ENCODE measurements around the gene PTPRG. TPM values are rescaled to one million over a fixed set of nuclear protein-coding genes. Genes with fewer than 3 reads are reported as not detected.

Gene PTPRG
- total RNA-seq, 1 donor from 2014 or later: 80.7 TPM

GRCh38 chr3:61940236-61940635, 378.9 kb downstream of the PTPRG start:
- DNase-seq (ENCODE audit: low spot score): no peak
- no peaks in the 10 kb centered on the region for H3K9me3 Mint-ChIP-seq (ENCODE audit: unreplicated experiment)
- no peak overlapping the region for H3K27ac Mint-ChIP-seq (ENCODE audit: unreplicated experiment)
- H3K4me1 Mint-ChIP-seq (ENCODE audit: unreplicated experiment): no peaks in the 10 kb centered on the region
- peaks cover 2% of the 10 kb centered on the region for H3K36me3 Mint-ChIP-seq (ENCODE audit: low read depth, unreplicated experiment)
- no peak overlapping the region for H3K4me3 Mint-ChIP-seq (ENCODE audit: unreplicated experiment)
- no peak for TF ChIP-seq CTCF (IDR thresholded peaks at IDR 0.05; ENCODE audit: unreplicated experiment)
- no peaks in the 10 kb centered on the region for H3K27me3 Mint-ChIP-seq (ENCODE audit: unreplicated experiment)

- Mint-ChIP-seq H3K36me3 (ENCODE audit: low read depth, unreplicated experiment) (no peaks in the 10 kb centered on the region), H3K27ac (ENCODE audit: unreplicated experiment) (no peak overlapping the region), H3K4me1 (ENCODE audit: unreplicated experiment) (peaks cover 18% of the 10 kb centered on the region), H3K4me3 (ENCODE audit: unreplicated experiment) (no peak overlapping the region), H3K27me3 (ENCODE audit: unreplicated experiment) (no peaks in the 10 kb centered on the region), H3K9me3 (ENCODE audit: unreplicated experiment) (no peaks in the 10 kb centered on the region)
- no peak for TF ChIP-seq CTCF (IDR thresholded peaks at IDR 0.05; ENCODE audit: unreplicated experiment)
- DNase-seq (ENCODE audit: low spot score): no peak
Observed at GRCh38 chr3:61943975-61944374, 382.6 kb downstream of the PTPRG start.

- H3K27me3 Mint-ChIP-seq (ENCODE audit: unreplicated experiment): no peaks in the 10 kb centered on the region
- H3K4me1 Mint-ChIP-seq (ENCODE audit: unreplicated experiment): peaks cover 22% of the 10 kb centered on the region
- H3K27ac Mint-ChIP-seq (ENCODE audit: unreplicated experiment): no peak overlapping the region
- TF ChIP-seq CTCF (IDR thresholded peaks at IDR 0.05; ENCODE audit: unreplicated experiment): no peak
- H3K36me3 Mint-ChIP-seq (ENCODE audit: low read depth, unreplicated experiment): no peaks in the 10 kb centered on the region
- no peak overlapping the region for H3K4me3 Mint-ChIP-seq (ENCODE audit: unreplicated experiment)
- DNase-seq (ENCODE audit: low spot score): no peak
- H3K9me3 Mint-ChIP-seq (ENCODE audit: unreplicated experiment): no peaks in the 10 kb centered on the region
Observed at GRCh38 chr3:61944726-61945125, 383.4 kb downstream of the PTPRG start.

GRCh38 chr3:61945657-61946056, 384.3 kb downstream of the PTPRG start:
- H3K27ac Mint-ChIP-seq (ENCODE audit: unreplicated experiment): no peak overlapping the region
- H3K4me3 Mint-ChIP-seq (ENCODE audit: unreplicated experiment): no peak overlapping the region
- DNase-seq (ENCODE audit: low spot score): no peak
- H3K36me3 Mint-ChIP-seq (ENCODE audit: low read depth, unreplicated experiment): no peaks in the 10 kb centered on the region
- no peaks in the 10 kb centered on the region for H3K9me3 Mint-ChIP-seq (ENCODE audit: unreplicated experiment)
- no peaks in the 10 kb centered on the region for H3K27me3 Mint-ChIP-seq (ENCODE audit: unreplicated experiment)
- no peak for TF ChIP-seq CTCF (IDR thresholded peaks at IDR 0.05; ENCODE audit: unreplicated experiment)
- H3K4me1 Mint-ChIP-seq (ENCODE audit: unreplicated experiment): peaks cover 27% of the 10 kb centered on the region

GRCh38 chr3:61946570-61947324, 385.4 kb downstream of the PTPRG start:
- no peak overlapping the region for H3K27ac Mint-ChIP-seq (ENCODE audit: unreplicated experiment)
- no peaks in the 10 kb centered on the region for H3K27me3 Mint-ChIP-seq (ENCODE audit: unreplicated experiment)
- H3K9me3 Mint-ChIP-seq (ENCODE audit: unreplicated experiment): no peaks in the 10 kb centered on the region
- H3K4me3 Mint-ChIP-seq (ENCODE audit: unreplicated experiment): no peak overlapping the region
- TF ChIP-seq CTCF (IDR thresholded peaks at IDR 0.05; ENCODE audit: unreplicated experiment): no peak
- no peak for DNase-seq (ENCODE audit: low spot score)
- peaks cover 33% of the 10 kb centered on the region for H3K4me1 Mint-ChIP-seq (ENCODE audit: unreplicated experiment)
- no peaks in the 10 kb centered on the region for H3K36me3 Mint-ChIP-seq (ENCODE audit: low read depth, unreplicated experiment)

Data from endothelial cell (in vitro differentiated cells).